HG02970 (cell line): Measurements from ENCODE around the gene USP28.
"Not testable (repeated sequence)": the region's sequence is repeated elsewhere in the genome, so short reads cannot be mapped to it uniquely, and the experiment has no call there.

ENCODE experiments used
- ATAC-seq: cut with Tn5 transposase; IDR thresholded peaks from one replicate; pipeline ENCODE4 v1.9.1; 2021; ENCODE audit warnings: mild to moderate bottlenecking, moderate library complexity, moderate number of reproducible peaks; ENCODE audit not compliant: unreplicated experiment, low FRiP score

The USP28 gene, protein sequence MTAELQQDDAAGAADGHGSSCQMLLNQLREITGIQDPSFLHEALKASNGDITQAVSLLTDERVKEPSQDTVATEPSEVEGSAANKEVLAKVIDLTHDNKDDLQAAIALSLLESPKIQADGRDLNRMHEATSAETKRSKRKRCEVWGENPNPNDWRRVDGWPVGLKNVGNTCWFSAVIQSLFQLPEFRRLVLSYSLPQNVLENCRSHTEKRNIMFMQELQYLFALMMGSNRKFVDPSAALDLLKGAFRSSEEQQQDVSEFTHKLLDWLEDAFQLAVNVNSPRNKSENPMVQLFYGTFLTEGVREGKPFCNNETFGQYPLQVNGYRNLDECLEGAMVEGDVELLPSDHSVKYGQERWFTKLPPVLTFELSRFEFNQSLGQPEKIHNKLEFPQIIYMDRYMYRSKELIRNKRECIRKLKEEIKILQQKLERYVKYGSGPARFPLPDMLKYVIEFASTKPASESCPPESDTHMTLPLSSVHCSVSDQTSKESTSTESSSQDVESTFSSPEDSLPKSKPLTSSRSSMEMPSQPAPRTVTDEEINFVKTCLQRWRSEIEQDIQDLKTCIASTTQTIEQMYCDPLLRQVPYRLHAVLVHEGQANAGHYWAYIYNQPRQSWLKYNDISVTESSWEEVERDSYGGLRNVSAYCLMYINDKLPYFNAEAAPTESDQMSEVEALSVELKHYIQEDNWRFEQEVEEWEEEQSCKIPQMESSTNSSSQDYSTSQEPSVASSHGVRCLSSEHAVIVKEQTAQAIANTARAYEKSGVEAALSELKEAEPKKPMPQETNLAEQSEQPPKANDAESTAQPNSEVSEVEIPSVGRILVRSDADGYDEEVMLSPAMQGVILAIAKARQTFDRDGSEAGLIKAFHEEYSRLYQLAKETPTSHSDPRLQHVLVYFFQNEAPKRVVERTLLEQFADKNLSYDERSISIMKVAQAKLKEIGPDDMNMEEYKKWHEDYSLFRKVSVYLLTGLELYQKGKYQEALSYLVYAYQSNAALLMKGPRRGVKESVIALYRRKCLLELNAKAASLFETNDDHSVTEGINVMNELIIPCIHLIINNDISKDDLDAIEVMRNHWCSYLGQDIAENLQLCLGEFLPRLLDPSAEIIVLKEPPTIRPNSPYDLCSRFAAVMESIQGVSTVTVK

DNA sequence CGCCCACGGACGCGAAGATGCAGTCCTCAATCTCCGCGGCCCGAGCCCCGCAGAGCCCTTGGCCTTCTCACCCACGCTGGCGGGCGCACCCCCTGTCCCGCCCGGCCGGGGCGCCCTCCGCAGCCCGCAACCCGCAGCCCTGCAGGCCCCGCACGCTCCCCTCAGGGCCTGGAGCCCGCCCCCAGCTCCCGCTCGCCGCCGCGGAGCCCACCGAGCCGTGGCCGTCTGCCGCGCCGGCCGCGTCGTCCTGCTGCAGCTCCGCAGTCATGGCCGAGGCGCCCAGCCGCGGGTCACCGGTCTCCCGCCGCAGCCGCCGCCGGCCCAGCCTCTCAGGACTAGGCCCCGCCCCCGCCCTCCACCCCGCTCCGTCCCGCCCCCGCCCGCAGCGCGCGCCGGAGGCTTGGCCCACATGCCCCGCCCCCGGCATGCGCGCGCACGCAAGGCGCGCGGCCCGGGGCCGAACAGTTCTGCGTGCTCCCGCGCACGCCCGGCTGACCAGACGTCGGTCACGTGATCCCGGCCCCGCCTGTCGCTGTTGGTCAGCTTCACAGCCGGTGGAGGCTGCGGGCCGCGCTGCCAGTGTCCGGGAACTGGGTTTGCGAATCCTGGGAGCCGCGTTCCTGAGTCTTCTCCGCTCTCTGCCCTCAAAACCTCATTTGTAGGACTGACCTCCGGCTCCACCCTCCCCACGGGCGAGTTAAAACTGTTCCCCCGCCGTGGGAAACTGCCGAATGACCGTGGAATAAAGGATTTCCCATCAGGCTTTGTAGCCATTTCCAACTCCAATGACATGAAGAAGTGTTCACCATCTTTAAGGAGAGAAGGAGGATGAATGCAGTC lies at the start of gene USP28:
Gene USP28, minus strand, starts transcription at position 339 of the 840 bp plus-strand sequence. Its CDS starts 71 bp downstream, at position 268.
- ATAC-seq, result peak; percentile 90

GRCh38 chr11:113923572-113923971 lies 48.2 kb upstream of the USP28 start:
- ATAC-seq, result no peak

GRCh38 chr11:113911491-113911890 lies 36.1 kb upstream of the USP28 start:
- not testable (repeated sequence) for ATAC-seq

GRCh38 chr11:113908098-113908497 lies 32.7 kb upstream of the USP28 start:
- ATAC-seq, result no peak

DNA sequence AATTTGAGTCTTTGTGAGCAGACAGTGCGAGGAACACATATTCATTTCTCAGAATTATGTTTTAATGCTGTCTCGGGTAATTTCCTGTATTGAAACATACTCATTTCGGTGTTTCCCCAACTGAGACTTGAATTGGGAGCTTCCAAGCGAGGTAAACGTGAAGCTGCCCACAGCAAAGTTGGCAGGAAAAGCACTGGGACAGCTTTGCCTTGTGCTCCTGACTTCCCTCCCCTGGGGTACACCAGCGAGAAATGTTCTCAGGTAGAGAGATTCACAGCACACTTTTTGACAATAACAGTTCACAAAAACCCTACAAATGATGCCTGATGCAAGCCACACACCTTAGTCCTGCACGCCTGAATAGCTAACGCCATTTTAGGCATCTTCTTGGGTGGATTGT lies 32.3 kb upstream of the USP28 start:
- ATAC-seq, result no peak

DNA sequence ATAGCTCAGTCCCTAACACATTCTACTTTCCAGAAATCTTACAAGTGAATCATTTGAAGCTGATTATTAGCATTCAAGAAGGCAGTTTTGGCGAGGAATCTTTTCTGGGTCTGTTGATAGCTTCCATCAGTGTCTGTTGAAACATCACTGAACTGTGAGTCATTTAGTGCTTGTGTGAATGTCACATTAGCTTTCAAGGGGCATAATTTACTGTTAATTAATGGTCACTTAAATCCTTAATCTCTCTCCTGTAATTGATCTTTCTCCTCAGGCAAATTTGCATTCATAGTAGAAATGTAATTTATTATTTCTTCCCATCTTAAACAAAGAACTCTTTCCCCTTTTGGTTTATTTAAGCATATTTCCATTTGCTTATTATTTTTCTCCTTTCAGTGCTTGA lies 31.8 kb upstream of the USP28 start:
- no peak for ATAC-seq

DNA sequence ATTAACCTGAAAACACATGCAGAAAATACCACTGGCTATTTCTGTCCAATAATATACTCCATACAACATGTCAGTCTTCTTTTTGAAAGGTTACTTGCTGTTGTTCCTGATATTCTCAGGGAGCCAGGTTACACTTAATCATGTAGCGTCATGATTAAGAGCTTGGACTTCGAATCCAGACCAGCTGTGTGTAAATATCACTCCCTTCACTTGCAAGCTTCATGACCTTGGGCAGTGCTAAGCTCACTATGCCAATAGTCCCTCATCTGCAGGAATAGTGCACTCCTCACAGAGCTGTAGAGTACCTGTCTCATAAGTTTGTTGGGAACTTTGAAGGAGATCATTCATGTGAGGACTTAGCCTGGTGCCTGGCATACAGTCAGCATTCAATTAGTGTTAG lies 31.1 kb upstream of the USP28 start:
- ATAC-seq, result no peak

DNA sequence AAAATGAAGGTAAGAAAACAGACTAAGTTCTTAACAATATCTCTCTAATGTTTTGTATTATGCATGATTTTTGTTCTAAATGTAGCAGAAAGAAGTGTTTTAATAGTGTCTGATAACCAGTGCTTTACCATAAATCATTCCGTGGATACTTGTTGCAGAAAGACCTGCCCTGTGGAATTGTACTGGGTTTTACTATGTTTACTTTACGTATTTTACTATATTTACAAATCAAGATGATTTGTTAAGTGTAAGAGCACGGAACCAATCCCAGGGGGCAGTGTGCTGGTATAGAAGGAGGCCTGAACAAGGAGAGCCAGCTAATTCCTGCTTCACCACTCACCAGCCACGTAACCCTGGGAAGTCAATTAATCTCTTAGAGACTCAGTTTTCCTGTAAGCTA lies 30.7 kb upstream of the USP28 start:
- ATAC-seq, result no peak

DNA sequence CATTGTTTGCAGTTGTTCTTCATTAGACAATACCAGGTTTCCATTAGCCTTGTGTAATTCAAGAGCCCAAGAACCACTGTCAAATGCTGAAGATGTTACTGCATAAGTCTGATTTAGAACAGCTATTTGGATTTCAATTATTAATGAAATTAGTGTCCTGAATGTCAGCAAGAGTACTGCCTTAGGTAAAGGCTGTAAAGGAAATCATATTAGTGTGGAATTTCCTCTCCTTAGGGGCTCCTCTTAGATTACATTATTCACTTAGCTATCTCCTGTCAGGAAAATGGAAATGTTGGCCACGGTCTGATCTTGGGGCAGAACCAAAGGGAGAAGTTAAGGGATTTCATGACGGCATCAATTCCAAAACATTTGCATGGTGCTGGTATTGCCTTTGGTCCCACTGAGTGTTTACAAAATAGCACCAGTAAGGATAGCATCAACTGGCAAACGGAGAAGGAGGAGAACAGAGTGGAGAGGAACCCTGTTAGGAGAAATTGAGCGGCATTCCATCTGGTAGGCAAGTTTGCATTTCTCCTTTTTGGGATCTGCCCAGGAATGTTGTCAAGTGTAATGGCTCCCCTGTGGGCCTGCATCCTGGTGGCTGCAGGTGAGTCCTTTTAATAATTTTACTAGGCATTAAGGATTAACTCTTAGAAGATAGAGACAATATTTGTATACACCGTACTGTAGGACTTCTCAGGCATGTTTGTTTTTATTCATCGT lies 29.2 kb upstream of the USP28 start, which contains the start of gene HTR3B:
Gene HTR3B, plus strand, starts transcription at position 418 of the 723 bp plus-strand sequence. Its CDS starts 138 bp downstream, at position 556.
- ATAC-seq, result no peak

DNA sequence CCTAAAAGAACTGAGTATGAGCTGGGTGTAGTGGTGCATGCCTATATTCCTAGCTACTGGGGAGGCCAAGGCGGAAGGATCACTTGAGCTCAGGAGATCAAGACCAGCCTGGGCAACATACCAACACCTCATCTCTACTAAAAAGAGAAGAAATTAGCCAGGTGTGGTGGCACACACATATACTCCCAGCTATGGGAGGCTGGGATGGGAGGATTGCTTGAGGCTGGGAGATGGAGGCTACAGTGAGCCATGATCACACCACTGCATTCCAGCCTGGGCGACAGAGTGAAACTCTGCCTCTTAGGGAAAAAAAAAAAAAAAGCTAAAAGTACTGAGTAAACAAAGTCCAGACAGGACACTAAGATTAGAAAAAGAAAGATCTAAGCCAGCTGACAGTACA lies 25.8 kb upstream of the USP28 start:
- no peak for ATAC-seq

GRCh38 chr11:113896156-113896879 lies 20.9 kb upstream of the USP28 start:
- ATAC-seq, result no peak

DNA sequence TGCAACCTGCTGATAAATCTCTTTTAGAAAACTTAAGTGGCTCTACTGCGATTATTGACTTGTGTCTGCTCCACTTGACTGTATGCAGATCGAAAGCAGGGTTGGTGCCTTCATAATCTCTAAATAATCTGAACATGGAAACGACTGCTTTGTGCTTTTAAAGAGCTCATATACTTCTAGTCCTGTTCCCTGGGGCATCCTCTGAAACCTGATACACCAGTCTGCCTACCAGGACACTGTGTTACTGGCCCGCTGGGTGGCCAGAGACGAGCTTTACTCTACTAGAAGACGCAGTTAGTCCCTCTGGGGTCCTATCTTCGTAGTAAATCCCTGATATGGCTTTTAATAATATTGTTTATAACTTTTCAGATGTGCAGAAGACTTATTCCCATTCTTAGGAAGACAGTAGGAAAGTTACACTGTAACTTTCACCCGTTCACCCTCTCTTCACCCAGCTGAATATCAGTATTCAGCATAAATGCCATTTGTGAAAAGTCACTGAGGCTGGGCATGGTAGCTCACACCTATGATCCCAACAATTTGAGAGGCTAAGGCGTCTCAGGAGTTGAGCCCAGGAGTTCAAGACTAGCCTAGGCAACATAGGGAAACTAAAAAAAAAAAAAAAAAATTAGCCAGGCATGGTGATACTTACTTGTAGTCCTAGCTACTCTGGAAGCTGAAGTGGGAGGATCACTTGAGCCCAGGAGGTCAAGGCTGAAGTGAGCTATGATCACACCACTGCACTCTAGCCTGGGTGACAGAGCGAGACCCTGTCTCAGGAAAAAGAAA lies 20.2 kb upstream of the USP28 start:
- no peak for ATAC-seq

GRCh38 chr11:113894421-113894996 lies 19.1 kb upstream of the USP28 start:
- no peak for ATAC-seq

- no peak for ATAC-seq
Observed at GRCh38 chr11:113888848-113889247, 13.5 kb upstream of the USP28 start.

DNA sequence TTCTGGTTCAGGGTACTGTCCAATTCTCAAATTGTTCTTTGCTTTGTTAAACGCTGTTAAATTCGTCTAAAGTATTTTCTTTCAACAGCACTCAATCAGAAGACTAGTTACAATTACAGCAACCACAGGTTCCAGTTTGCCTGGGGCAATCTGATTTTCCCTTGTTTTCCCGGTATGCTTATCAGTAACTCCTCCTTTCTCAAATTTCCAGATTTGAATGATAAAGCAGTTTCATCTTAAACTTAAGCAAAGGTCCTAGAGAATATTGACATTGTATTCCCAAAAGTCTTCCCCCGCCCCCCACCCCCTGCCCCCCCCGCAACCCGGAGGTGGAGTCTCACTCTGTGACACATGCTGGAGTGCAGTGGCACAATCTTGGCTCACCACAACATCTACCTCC lies 10.5 kb upstream of the USP28 start:
- no peak for ATAC-seq

- ATAC-seq, result no peak
Observed at GRCh38 chr11:113884361-113884836, 9.0 kb upstream of the USP28 start.

- no peak for ATAC-seq
Observed at GRCh38 chr11:113881856-113882255, 6.5 kb upstream of the USP28 start.
